ENCODE data around the gene SEC24A.

- TF ChIP-seq CTCF (IDR thresholded peaks at IDR 0.05 in 4 of 5, conservative IDR thresholded peaks at IDR 0.05 in 1 of 5) (no peak), POLR2A (IDR thresholded peaks at IDR 0.05) (no peak)
Measured at GRCh38 chr5:134769206-134769605, 120.6 kb downstream of the SEC24A start.
